Measurements from ENCODE around the gene OR2Y1.
A peak's percentile ranks its signal among the peaks of the same experiment; 100 is the strongest.
"Not testable (repeated sequence)": the region's sequence is repeated elsewhere in the genome, so short reads cannot be mapped to it uniquely, and the experiment has no call there.

Gene OR2Y1

GRCh38 chr5:180739271-180739670, 587 bp downstream of the OR2Y1 start:
- DNase-seq (ENCODE audit: low read depth), result no peak

GRCh38 chr5:180736536-180736935, 3.3 kb downstream of the OR2Y1 start:
- DNase-seq (ENCODE audit: low read depth), result no peak

GRCh38 chr5:180724944-180725343, 14.9 kb downstream of the OR2Y1 start:
- no peak for DNase-seq (ENCODE audit: low read depth)

- no peak for DNase-seq (ENCODE audit: low read depth)
Observed at GRCh38 chr5:180723936-180724335, 15.9 kb downstream of the OR2Y1 start.

GRCh38 chr5:180720486-180720885, 19.4 kb downstream of the OR2Y1 start:
- DNase-seq (ENCODE audit: low read depth), result no peak

- DNase-seq (ENCODE audit: low read depth), result no peak
Observed at GRCh38 chr5:180719781-180720180, 20.1 kb downstream of the OR2Y1 start.

GRCh38 chr5:180718810-180719453, 20.9 kb downstream of the OR2Y1 start:
- DNase-seq (ENCODE audit: low read depth), result peak; percentile 11

GRCh38 chr5:180717989-180718388, 21.9 kb downstream of the OR2Y1 start:
- DNase-seq (ENCODE audit: low read depth), result no peak

GRCh38 chr5:180704362-180704761, 35.5 kb downstream of the OR2Y1 start:
- no peak for DNase-seq (ENCODE audit: low read depth)

GRCh38 chr5:180703912-180704311, 35.9 kb downstream of the OR2Y1 start:
- DNase-seq (ENCODE audit: low read depth), result no peak

GRCh38 chr5:180703371-180703770, 36.5 kb downstream of the OR2Y1 start:
- DNase-seq (ENCODE audit: low read depth), result not testable (repeated sequence)

- not testable (repeated sequence) for DNase-seq (ENCODE audit: low read depth)
Observed at GRCh38 chr5:180700440-180700839, 39.4 kb downstream of the OR2Y1 start.

- DNase-seq (ENCODE audit: low read depth), result no peak
Observed at GRCh38 chr5:180699042-180699441, 40.8 kb downstream of the OR2Y1 start.

GRCh38 chr5:180696116-180696515, 43.7 kb downstream of the OR2Y1 start:
- DNase-seq (ENCODE audit: low read depth), result no peak

GRCh38 chr5:180692429-180692828, 47.4 kb downstream of the OR2Y1 start:
- no peak for DNase-seq (ENCODE audit: low read depth)

- DNase-seq (ENCODE audit: low read depth), result no peak
Observed at GRCh38 chr5:180691046-180691445, 48.8 kb downstream of the OR2Y1 start.

- no peak for DNase-seq (ENCODE audit: low read depth)
Observed at GRCh38 chr5:180690562-180690961, 49.3 kb downstream of the OR2Y1 start.

- no peak for DNase-seq (ENCODE audit: low read depth)
Observed at GRCh38 chr5:180689775-180690174, 50.1 kb downstream of the OR2Y1 start.
